HEK293T (cell line): ENCODE data around the gene PIGL.

Source experiments
- CTCF ChIA-PET: fragments of 350-600 bp; formaldehyde crosslinking; extraction: SDS; loops from one replicate; lab custom pipeline; 2021; ENCODE audit warnings: antibody characterized with exemption, inconsistent platforms; lab: Yijun Ruan, JAX
- POLR2A ChIA-PET: fragments of 350-600 bp; formaldehyde crosslinking; extraction: SDS; loops from one replicate; lab custom pipeline; 2020; ENCODE audit warnings: antibody characterized with exemption, inconsistent platforms; lab: Yijun Ruan, JAX
- DNase-seq: peaks from one replicate; pipeline ENCODE4 v3.0.0; 2012; ENCODE audit warnings: mixed read lengths; ENCODE audit errors: extremely low spot score
- ARNT ChIP-seq: fragments of 450-650 bp; IDR thresholded peaks from 2 replicates; pipeline ENCODE4 v1.6.1; 2017; ENCODE audit warnings: mild to moderate bottlenecking
- BHLHE40 ChIP-seq: fragments of 450-650 bp; IDR thresholded peaks from 2 replicates; pipeline ENCODE4 v1.6.1; 2016; ENCODE audit warnings: mild to moderate bottlenecking, moderate library complexity, borderline replicate concordance
- CTBP1 ChIP-seq: fragments of 450-650 bp; IDR thresholded peaks from 2 replicates; pipeline ENCODE4 v1.6.1; 2016; ENCODE audit warnings: borderline replicate concordance
- ELF4 ChIP-seq: fragments of 450-650 bp; IDR thresholded peaks from 2 replicates; pipeline ENCODE4 v1.6.1; 2017; ENCODE audit warnings: antibody characterized with exemption
- FOXA1 ChIP-seq: fragments of 450-650 bp; IDR thresholded peaks from 2 replicates; pipeline ENCODE4 v1.6.1; 2016; ENCODE audit warnings: mild to moderate bottlenecking
- FOXK2 ChIP-seq: fragments of 450-650 bp; IDR thresholded peaks from 2 replicates; pipeline ENCODE4 v1.6.1; 2016; ENCODE audit warnings: mild to moderate bottlenecking
- FOXM1 ChIP-seq: fragments of 450-650 bp; IDR thresholded peaks from 2 replicates; pipeline ENCODE4 v1.6.1; 2017; ENCODE audit warnings: mild to moderate bottlenecking, borderline replicate concordance
- HDGF ChIP-seq: fragments of 450-650 bp; IDR thresholded peaks from 2 replicates; pipeline ENCODE4 v1.6.1; 2017; ENCODE audit warnings: antibody characterized with exemption, borderline replicate concordance
- L3MBTL2 ChIP-seq: fragments of 450-650 bp; conservative IDR thresholded peaks from 2 replicates; pipeline ENCODE4 v1.6.1; 2016; ENCODE audit warnings: mild to moderate bottlenecking
- LEF1 ChIP-seq: fragments of 450-650 bp; IDR thresholded peaks from 2 replicates; pipeline ENCODE4 v1.6.1; 2017; ENCODE audit warnings: mild to moderate bottlenecking, borderline replicate concordance
- NFRKB ChIP-seq: fragments of 450-650 bp; IDR thresholded peaks from 2 replicates; pipeline ENCODE4 v1.6.1; 2016; ENCODE audit warnings: mild to moderate bottlenecking, moderate library complexity
- PKNOX1 ChIP-seq: fragments of 450-650 bp; IDR thresholded peaks from 2 replicates; pipeline ENCODE4 v1.6.1; 2016
- SP1 ChIP-seq: fragments of 450-650 bp; IDR thresholded peaks from 2 replicates; pipeline ENCODE4 v1.6.1; 2017
- SUZ12 ChIP-seq: fragments of 450-650 bp; IDR thresholded peaks from 2 replicates; pipeline ENCODE4 v1.6.1; 2016; ENCODE audit warnings: mild to moderate bottlenecking
- TARDBP ChIP-seq: fragments of 450-650 bp; IDR thresholded peaks from 2 replicates; pipeline ENCODE4 v1.6.1; 2016
- ZNF384 ChIP-seq: fragments of 450-650 bp; IDR thresholded peaks from 2 replicates; pipeline ENCODE4 v1.6.1; 2016

The PIGL gene

GRCh38 chr17:16217002-16217635 lies at the start of gene PIGL:
Gene PIGL (plus strand): TSS chr17:16217210. CDS start chr17:16217227, 17 bp downstream.
- peak; percentile 78 for DNase-seq
- ChIA-PET POLR2A (interaction anchor here (0.6 to 5.7 kb wide), 29 partner anchors 8 to 217 kb away, joined by 3 to 86 read pairs (median 5); partner anchors contain the start of genes TTC19, UBB and ZSWIM7), CTCF (interaction anchor here (0.8 to 1.3 kb wide), 5 partner anchors 28 to 87 kb away, joined by 3 to 6 read pairs (median 5); no protein-coding TSS in a partner anchor)
- TF ChIP-seq TARDBP: no peak
- peak; percentile 73 for TF ChIP-seq NFRKB
- TF ChIP-seq ELF4: peak; percentile 46; the same call in 1 of the 2 replicates
- TF ChIP-seq FOXM1: no peak; the same call in 1 of the 2 replicates
- no peak for TF ChIP-seq HDGF
- TF ChIP-seq PKNOX1: no peak
- no peak for TF ChIP-seq FOXK2
- no peak for TF ChIP-seq FOXA1
- TF ChIP-seq L3MBTL2: peak; percentile 63
- peak; percentile 82 for TF ChIP-seq CTBP1
- 0 out of 2 replicates have a peak, but pooled peaks have one; percentile 8 for TF ChIP-seq ARNT

- TF ChIP-seq SP1 (no peak), SUZ12 (no peak), TARDBP (no peak), ARNT (no peak), ELF4 (no peak), HDGF (no peak), LEF1 (no peak), PKNOX1 (no peak), ZNF384 (no peak), CTBP1 (no peak), L3MBTL2 (no peak), FOXA1 (no peak), BHLHE40 (no peak), FOXK2 (no peak), NFRKB (no peak)
- ChIA-PET POLR2A (no interaction called here), CTCF (no interaction called here)
- DNase-seq: no peak
These were observed 45.4 kb upstream of the PIGL start for GRCh38 chr17:16171613-16172012.

GRCh38 chr17:16178836-16179235 lies 38.2 kb upstream of the PIGL start:
- ChIA-PET POLR2A (no interaction called here), CTCF (no interaction called here)
- TF ChIP-seq SP1 (no peak), TARDBP (no peak), HDGF (no peak), PKNOX1 (no peak), NFRKB (no peak), FOXM1 (no peak), SUZ12 (no peak), BHLHE40 (no peak), L3MBTL2 (no peak), ARNT (no peak), ELF4 (no peak), CTBP1 (no peak)
- no peak for DNase-seq

- no peak for TF ChIP-seq ELF4
- TF ChIP-seq FOXM1: no peak
- TF ChIP-seq SUZ12: no peak
- TF ChIP-seq LEF1: no peak
- TF ChIP-seq CTBP1: no peak
- TF ChIP-seq NFRKB: no peak
- TF ChIP-seq ZNF384: no peak
- no peak for TF ChIP-seq ARNT
- no peak for TF ChIP-seq HDGF
- no peak for TF ChIP-seq FOXK2
- TF ChIP-seq BHLHE40: no peak
- TF ChIP-seq PKNOX1: no peak
- no peak for TF ChIP-seq SP1
- TF ChIP-seq TARDBP: no peak
- CTCF ChIA-PET: no interaction called here
- DNase-seq: no peak
- POLR2A ChIA-PET: no interaction called here
These were observed 35.4 kb upstream of the PIGL start for GRCh38 chr17:16181581-16181980.

- TF ChIP-seq PKNOX1 (no peak), TARDBP (no peak), FOXK2 (no peak), ARNT (no peak), FOXA1 (no peak), L3MBTL2 (no peak)
- POLR2A ChIA-PET: interaction anchor here (0.9 to 1.1 kb wide), 3 partner anchors 27 to 188 kb away, joined by 3 to 5 read pairs (median 5); partner anchors contain the start of genes NCOR1, PIGL, TTC19 and ZSWIM7
- DNase-seq: no peak
- CTCF ChIA-PET: interaction anchor here (0.7 kb wide), 1 partner anchor 71 kb away, joined by 3 read pairs; no protein-coding TSS in a partner anchor
These were observed 29.4 kb upstream of the PIGL start for GRCh38 chr17:16187642-16188041.
